ENCODE measurements around the gene PRLR. TPM values are rescaled to one million over a fixed set of nuclear protein-coding genes. Genes with fewer than 3 reads are reported as not detected.

PRLR gene
- total and polyA plus RNA-seq, 11 donors, result 0.08 to 2.2 (median 0.57) TPM

- DNase-seq, result no peak
- TF ChIP-seq POLR2A (IDR thresholded peaks at IDR 0.05), result no peak
- TF ChIP-seq, protein P1, sequence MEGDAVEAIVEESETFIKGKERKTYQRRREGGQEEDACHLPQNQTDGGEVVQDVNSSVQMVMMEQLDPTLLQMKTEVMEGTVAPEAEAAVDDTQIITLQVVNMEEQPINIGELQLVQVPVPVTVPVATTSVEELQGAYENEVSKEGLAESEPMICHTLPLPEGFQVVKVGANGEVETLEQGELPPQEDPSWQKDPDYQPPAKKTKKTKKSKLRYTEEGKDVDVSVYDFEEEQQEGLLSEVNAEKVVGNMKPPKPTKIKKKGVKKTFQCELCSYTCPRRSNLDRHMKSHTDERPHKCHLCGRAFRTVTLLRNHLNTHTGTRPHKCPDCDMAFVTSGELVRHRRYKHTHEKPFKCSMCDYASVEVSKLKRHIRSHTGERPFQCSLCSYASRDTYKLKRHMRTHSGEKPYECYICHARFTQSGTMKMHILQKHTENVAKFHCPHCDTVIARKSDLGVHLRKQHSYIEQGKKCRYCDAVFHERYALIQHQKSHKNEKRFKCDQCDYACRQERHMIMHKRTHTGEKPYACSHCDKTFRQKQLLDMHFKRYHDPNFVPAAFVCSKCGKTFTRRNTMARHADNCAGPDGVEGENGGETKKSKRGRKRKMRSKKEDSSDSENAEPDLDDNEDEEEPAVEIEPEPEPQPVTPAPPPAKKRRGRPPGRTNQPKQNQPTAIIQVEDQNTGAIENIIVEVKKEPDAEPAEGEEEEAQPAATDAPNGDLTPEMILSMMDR (IDR thresholded peaks at IDR 0.05), result no peak
- H3K4me1 ChIP-seq, result peaks cover 0 to 13% (median 0%) of the 10 kb centered on the region in 12 donors
- H3K4me3 ChIP-seq, result no peak overlapping the region
- no peak for ATAC-seq
- no peaks in the 10 kb centered on the region for H3K36me3 ChIP-seq
- intact Hi-C loops (cut with DNase I), result no loop called here
- no peak overlapping the region for H3K27ac ChIP-seq
- no peaks in the 10 kb centered on the region for H3K9me3 ChIP-seq
- no peaks in the 10 kb centered on the region for H3K27me3 ChIP-seq
- WGBS, 4 donors, result 91 to 98% (median 96%) methylated on average over 2 of the region's 2 CpGs
Measured at GRCh38 chr5:35214051-35214450, 16.2 kb downstream of the PRLR start.

DNA sequence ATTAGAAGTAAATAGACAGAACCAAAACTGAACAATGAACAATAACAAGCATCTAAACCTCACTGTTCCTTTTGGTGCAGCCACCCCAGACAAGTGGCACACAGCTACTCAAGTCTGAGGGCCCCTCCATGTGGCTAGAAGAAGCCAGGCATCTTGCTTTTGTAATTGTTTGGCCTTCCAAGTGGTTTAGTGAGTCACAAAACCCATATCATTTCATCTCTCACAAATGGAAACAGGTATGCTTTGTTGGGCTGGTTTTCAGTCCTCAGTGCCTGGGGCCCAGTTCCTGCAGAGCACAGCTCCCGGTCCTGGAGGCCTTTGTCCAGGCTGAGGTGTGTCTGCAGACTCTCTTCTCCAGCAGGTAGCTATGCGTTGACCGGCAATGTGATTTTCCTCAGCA is 16.7 kb downstream of the PRLR start:
- no peak for ATAC-seq
- peaks cover 0 to 13% (median 0%) of the 10 kb centered on the region in 12 donors for H3K4me1 ChIP-seq
- no peak for TF ChIP-seq POLR2A (IDR thresholded peaks at IDR 0.05)
- TF ChIP-seq, protein P1 (IDR thresholded peaks at IDR 0.05), result no peak
- intact Hi-C loops (cut with DNase I), result no loop called here
- 93 to 97% (median 94%) methylated on average over 3 of the region's 3 CpGs for WGBS, 4 donors
- H3K36me3 ChIP-seq, result no peaks in the 10 kb centered on the region
- no peak for DNase-seq
- H3K27me3 ChIP-seq, result no peaks in the 10 kb centered on the region
- H3K27ac ChIP-seq, result no peak overlapping the region
- no peak overlapping the region for H3K4me3 ChIP-seq
- no peaks in the 10 kb centered on the region for H3K9me3 ChIP-seq

- intact Hi-C loops (cut with DNase I), result no loop called here
- Histone ChIP-seq H3K27me3 (no peaks in the 10 kb centered on the region), H3K27ac (peak overlapping the region in 1 of 12 donors; percentile 45), H3K4me3 (no peak overlapping the region), H3K36me3 (no peaks in the 10 kb centered on the region), H3K9me3 (no peaks in the 10 kb centered on the region), H3K4me1 (peaks cover 0 to 13% (median 0%) of the 10 kb centered on the region in 12 donors)
- TF ChIP-seq POLR2A (IDR thresholded peaks at IDR 0.05), result no peak
- TF ChIP-seq, protein P1 (IDR thresholded peaks at IDR 0.05), result no peak
- DNase-seq (no peak), ATAC-seq (no peak)
- 58 to 84% (median 67%) methylated on average over 3 of the region's 3 CpGs for WGBS, 4 donors
Measured at GRCh38 chr5:35212122-35212982, 17.9 kb downstream of the PRLR start.

GRCh38 chr5:35209862-35210261 is 20.4 kb downstream of the PRLR start:
- intact Hi-C loops (cut with DNase I), result no loop called here
- H3K9me3 ChIP-seq, result no peaks in the 10 kb centered on the region
- peaks cover 0 to 13% (median 0%) of the 10 kb centered on the region in 12 donors for H3K4me1 ChIP-seq
- H3K36me3 ChIP-seq, result no peaks in the 10 kb centered on the region
- 91 to 95% (median 94%) methylated on average over 3 of the region's 3 CpGs for WGBS, 4 donors
- DNase-seq (no peak), ATAC-seq (no peak)
- TF ChIP-seq, protein P1 (IDR thresholded peaks at IDR 0.05), result no peak
- no peak for TF ChIP-seq POLR2A (IDR thresholded peaks at IDR 0.05)
- H3K4me3 ChIP-seq, result no peak overlapping the region
- no peak overlapping the region for H3K27ac ChIP-seq
- no peaks in the 10 kb centered on the region for H3K27me3 ChIP-seq

Measured in heart left ventricle (tissue), 16 donors.